Esophagus squamous epithelium (tissue), 5 donors: ENCODE measurements around the gene ZEB2. TPM values are rescaled to one million over a fixed set of nuclear protein-coding genes. Genes with fewer than 3 reads are reported as not detected.
A peak's percentile ranks its signal among the peaks of the same experiment; 100 is the strongest.

Experiments
- DNase-seq: peaks from one replicate; lab custom pipeline; 2025; lab: John Stamatoyannopoulos, UW
- H3K27ac ChIP-seq, 4 donors: fragments of 200-600 bp; sonication (generic); one replicate each; pipeline ENCODE4 v1.5.1; 2016 to 2019; ENCODE audit warnings: mild to moderate bottlenecking in 1 of 4
- H3K27me3 ChIP-seq, 4 donors: fragments of 200-600 bp; sonication (generic); 1 replicate in 3 of 4; 2 replicates in 1 of 4; pipeline versions ENCODE4 v1.5.1 to v1.6.0; 2017 to 2021; ENCODE audit warnings: antibody characterized with exemption in 1 of 4
- H3K36me3 ChIP-seq, 3 donors: fragments of 200-600 bp; sonication (generic); one replicate each; pipeline ENCODE4 v1.5.1; 2016 to 2019
- H3K4me1 ChIP-seq, 3 donors: fragments of 200-600 bp; sonication (generic); one replicate each; pipeline ENCODE4 v1.5.1; 2017 to 2019
- H3K4me3 ChIP-seq, 4 donors: fragments of 200-600 bp; sonication (generic); 1 replicate in 3 of 4; 2 replicates in 1 of 4; pipeline ENCODE4 v1.5.1; 2016 to 2019; ENCODE audit warnings: mild to moderate bottlenecking in 2 of 4, moderate library complexity in 1 of 4
- H3K9me3 ChIP-seq, 3 donors: fragments of 200-600 bp; sonication (generic); one replicate each; pipeline ENCODE4 v1.5.1; 2016 to 2019
- POLR2A ChIP-seq, 4 donors: fragments of 450-650 bp; IDR thresholded peaks; one replicate each; pipeline ENCODE4 v1.6.1; 2017; ENCODE audit warnings: antibody characterized with exemption in 4 of 4, mild to moderate bottlenecking in 4 of 4, moderate library complexity in 3 of 4
- WGBS, 2 donors: methylation state at CpG; one replicate each; pipeline ENCODE4 v1.1.5; 2018; 5-methylcytosine and 5-hydroxymethylcytosine counted together
- intact Hi-C: fragments of 100-400 bp; cut with DNase I; formaldehyde crosslinking; loops from one replicate; pipeline ENCODE4 v1.15.0; 2022
- total RNA-seq, 4 donors: library from RNA; depleted of rRNA; stranded (reverse); fragments of >200 nt; gene quantifications; one replicate each; pipeline ENCODE4 v1.1.0, GENCODE V29; 2016
- TF ChIP-seq, protein P1 (sequence below), 6 experiments: fragments of 450-650 bp in 4 of 6; fragments of 200-600 bp in 2 of 6; sonication (generic) in 2 of 6; IDR thresholded peaks; one replicate each; pipeline ENCODE4 v1.5.1; 2016 to 2019; ENCODE audit warnings: antibody characterized with exemption in 6 of 6, mild to moderate bottlenecking in 4 of 6, moderate library complexity in 4 of 6
- donor health status: DM: yes; HTN: yes; CAD: no.

The ZEB2 gene
- total RNA-seq, 4 donors from 2014 or later, result 3.1 to 56.5 (median 15.7) TPM

DNA sequence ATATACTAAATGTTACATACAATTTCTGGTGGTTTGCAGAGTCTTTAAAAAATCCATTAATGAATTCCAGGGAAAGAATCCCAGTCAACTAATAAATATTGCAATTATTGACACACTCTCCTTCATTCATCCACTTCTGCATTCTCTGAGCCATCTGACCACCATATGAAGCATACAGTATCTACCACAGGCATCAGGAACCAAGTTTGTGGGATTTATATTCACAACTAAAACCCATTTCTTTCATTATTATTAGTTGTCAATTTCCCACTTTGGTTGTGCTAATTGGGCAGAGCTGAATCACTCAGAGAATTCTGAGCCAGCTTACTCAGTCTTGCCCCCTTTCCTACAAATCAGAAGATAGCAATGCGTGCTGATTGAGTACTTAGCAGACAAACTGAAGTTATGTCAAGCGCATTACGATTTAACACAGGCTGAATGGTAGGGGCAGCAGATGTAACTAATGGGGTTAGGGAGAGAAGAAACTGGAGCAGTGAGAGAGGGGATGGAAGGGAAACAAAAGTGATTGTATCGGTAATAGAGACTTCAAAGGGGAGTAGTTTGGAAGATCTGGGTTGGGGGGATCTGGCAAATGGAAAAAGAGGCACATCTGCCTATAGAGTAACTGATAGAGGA, 52.3 kb downstream of the ZEB2 start:
- no peak for TF ChIP-seq POLR2A (IDR thresholded peaks at IDR 0.05)
- TF ChIP-seq, protein P1, sequence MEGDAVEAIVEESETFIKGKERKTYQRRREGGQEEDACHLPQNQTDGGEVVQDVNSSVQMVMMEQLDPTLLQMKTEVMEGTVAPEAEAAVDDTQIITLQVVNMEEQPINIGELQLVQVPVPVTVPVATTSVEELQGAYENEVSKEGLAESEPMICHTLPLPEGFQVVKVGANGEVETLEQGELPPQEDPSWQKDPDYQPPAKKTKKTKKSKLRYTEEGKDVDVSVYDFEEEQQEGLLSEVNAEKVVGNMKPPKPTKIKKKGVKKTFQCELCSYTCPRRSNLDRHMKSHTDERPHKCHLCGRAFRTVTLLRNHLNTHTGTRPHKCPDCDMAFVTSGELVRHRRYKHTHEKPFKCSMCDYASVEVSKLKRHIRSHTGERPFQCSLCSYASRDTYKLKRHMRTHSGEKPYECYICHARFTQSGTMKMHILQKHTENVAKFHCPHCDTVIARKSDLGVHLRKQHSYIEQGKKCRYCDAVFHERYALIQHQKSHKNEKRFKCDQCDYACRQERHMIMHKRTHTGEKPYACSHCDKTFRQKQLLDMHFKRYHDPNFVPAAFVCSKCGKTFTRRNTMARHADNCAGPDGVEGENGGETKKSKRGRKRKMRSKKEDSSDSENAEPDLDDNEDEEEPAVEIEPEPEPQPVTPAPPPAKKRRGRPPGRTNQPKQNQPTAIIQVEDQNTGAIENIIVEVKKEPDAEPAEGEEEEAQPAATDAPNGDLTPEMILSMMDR (IDR thresholded peaks at IDR 0.05), result no peak
- WGBS, 2 donors, result 81 to 90% methylated on average over 4 of the region's 4 CpGs

DNA sequence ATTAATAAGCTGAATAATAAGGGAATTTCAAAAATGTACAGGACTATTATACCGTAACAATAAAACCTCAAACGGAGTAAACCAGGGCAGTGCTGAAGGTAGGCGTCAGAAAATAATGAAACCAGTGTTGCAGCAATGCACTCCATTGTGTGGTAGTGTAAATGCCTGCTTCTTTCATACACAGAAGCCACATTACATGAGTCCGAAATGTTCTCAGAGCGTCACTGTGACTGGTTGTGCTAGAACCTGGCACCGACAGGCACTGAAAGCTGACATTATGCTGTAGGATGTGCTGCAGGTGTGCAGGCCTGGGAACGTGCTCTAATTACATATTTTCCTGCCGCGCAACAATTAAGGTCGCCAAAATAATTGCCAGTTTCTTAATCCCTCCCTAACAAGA, 53.3 kb downstream of the ZEB2 start:
- H3K27me3 ChIP-seq, result no peaks in the 10 kb centered on the region
- H3K4me3 ChIP-seq, result no peak overlapping the region
- no peaks in the 10 kb centered on the region for H3K9me3 ChIP-seq
- TF ChIP-seq, protein P1 (IDR thresholded peaks at IDR 0.05), result no peak
- no peak for TF ChIP-seq POLR2A (IDR thresholded peaks at IDR 0.05)
- no peak overlapping the region for H3K27ac ChIP-seq
- WGBS, 2 donors, result 73 to 81% methylated on average over 10 of the region's 10 CpGs
- no peak for DNase-seq
- intact Hi-C loops, result no loop called here
- H3K36me3 ChIP-seq, result no peaks in the 10 kb centered on the region
- peaks cover 0 to 39% (median 7%) of the 10 kb centered on the region in 3 donors for H3K4me1 ChIP-seq

More for the DNA sequence above, 52.3 kb downstream of the ZEB2 start:
- peaks cover 0 to 33% (median 7%) of the 10 kb centered on the region in 3 donors for H3K4me1 ChIP-seq
- intact Hi-C loops, result no loop called here
- H3K4me3 ChIP-seq, result no peak overlapping the region
- no peak overlapping the region for H3K27ac ChIP-seq
- DNase-seq, result no peak
- no peaks in the 10 kb centered on the region for H3K27me3 ChIP-seq
- no peaks in the 10 kb centered on the region for H3K9me3 ChIP-seq
- no peaks in the 10 kb centered on the region for H3K36me3 ChIP-seq

DNA sequence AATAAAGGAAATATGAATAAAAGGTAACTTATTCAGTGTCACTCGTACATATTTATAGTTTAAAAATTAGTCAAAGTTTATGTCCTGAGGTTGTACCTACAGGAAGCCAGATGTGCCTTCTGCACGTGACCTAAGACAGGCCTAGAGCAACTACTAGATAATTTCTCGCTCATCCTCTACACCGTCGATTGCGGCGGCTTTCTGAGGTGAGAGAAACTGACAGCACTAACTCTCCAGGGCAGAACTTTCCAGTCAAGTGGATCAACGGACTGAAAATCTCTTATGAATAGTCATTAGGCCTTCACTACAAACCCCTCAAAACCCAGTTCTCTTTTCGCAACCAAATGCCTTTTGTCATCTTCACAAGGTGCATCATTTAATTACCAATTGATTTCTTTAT, 54.2 kb downstream of the ZEB2 start:
- no peak overlapping the region for H3K27ac ChIP-seq
- DNase-seq, result no peak
- 86 to 87% methylated on average over 9 of the region's 9 CpGs for WGBS, 2 donors
- TF ChIP-seq POLR2A (IDR thresholded peaks at IDR 0.05), result no peak
- TF ChIP-seq, protein P1 (IDR thresholded peaks at IDR 0.05), result no peak
- peaks cover 0 to 37% (median 3%) of the 10 kb centered on the region in 3 donors for H3K4me1 ChIP-seq
- intact Hi-C loops, result no loop called here
- H3K9me3 ChIP-seq, result no peaks in the 10 kb centered on the region
- no peaks in the 10 kb centered on the region for H3K27me3 ChIP-seq
- H3K36me3 ChIP-seq, result no peaks in the 10 kb centered on the region
- no peak overlapping the region for H3K4me3 ChIP-seq

DNA sequence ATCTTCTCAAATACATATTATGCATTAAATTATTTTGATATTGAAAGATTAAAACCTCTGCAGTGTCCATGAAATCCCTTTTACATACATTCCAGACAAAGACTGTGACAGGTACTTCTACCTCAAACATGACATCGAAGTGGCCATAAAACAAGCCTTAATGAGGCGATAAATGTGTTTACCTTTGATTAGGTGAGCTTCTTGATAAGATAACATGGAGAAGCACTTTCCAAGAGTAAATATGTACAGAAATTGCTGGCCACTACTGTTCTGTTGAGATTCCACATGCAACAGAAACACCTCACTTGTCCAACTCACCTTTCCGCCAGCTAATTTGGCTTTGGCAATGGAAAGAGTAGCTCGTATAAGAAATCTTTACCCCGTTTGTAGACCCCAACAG, 55.2 kb downstream of the ZEB2 start:
- DNase-seq, result no peak
- Histone ChIP-seq H3K36me3 (no peaks in the 10 kb centered on the region), H3K9me3 (no peaks in the 10 kb centered on the region), H3K27me3 (no peaks in the 10 kb centered on the region), H3K4me3 (no peak overlapping the region), H3K27ac (no peak overlapping the region), H3K4me1 (peaks cover 0 to 37% (median 5%) of the 10 kb centered on the region in 3 donors)
- intact Hi-C loops, result no loop called here
- no peak for TF ChIP-seq POLR2A (IDR thresholded peaks at IDR 0.05)
- TF ChIP-seq, protein P1 (IDR thresholded peaks at IDR 0.05), result no peak
- 75 to 87% methylated on average over 5 of the region's 5 CpGs for WGBS, 2 donors

DNA sequence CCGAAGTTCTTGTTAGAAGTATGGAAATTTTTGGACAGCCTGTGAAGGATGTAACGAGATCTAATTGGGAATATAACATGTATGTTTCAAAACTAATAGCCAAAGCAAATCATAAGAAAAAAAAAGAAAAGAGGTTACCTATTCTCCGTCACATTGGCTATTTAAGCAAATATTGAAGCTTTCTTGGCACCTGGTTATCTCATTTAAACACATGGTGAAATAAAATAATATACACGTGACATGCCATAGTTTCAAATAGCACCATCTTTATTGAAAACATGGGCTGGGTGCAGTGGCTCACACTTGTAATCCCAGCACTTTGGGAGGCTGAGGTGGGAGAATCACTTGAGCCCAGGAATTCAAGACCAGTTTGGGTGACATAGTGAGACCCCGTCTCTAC, 56.7 kb downstream of the ZEB2 start:
- Histone ChIP-seq H3K27me3 (no peaks in the 10 kb centered on the region), H3K4me3 (no peak overlapping the region), H3K36me3 (no peaks in the 10 kb centered on the region), H3K9me3 (no peaks in the 10 kb centered on the region), H3K27ac (peak overlapping the region in 2 of 4 donors; percentile 4 to 47), H3K4me1 (peaks cover 0 to 42% (median 14%) of the 10 kb centered on the region in 3 donors)
- TF ChIP-seq, protein P1 (IDR thresholded peaks at IDR 0.05), result no peak
- no peak for TF ChIP-seq POLR2A (IDR thresholded peaks at IDR 0.05)
- DNase-seq, result no peak
- 89 to 90% methylated on average over 5 of the region's 5 CpGs for WGBS, 2 donors
- intact Hi-C loops, result no loop called here
